T-helper 2 cell treated with Interferon-gamma antibody and Interleukin-4, amounts not matched to agents 100 ng/mL and 5 ng/mL, for 36 hours (primary cell): Measurements from ENCODE around the gene AUNIP. TPM values are rescaled to one million over a fixed set of nuclear protein-coding genes. Genes with fewer than 3 reads are reported as not detected.

ENCODE experiments used
- intact Hi-C: fragments of 100-400 bp; cut with micrococcal nuclease; formaldehyde crosslinking; loops from one replicate; pipeline ENCODE4 v1.15.1; 2023
- total RNA-seq: library from RNA; stranded (reverse); gene quantifications from 2 replicates; pipeline ENCODE4 v1.2.3, GENCODE V29; 2022

Gene AUNIP
- total RNA-seq, 1 donor from 2014 or later = 6.5 TPM

DNA sequence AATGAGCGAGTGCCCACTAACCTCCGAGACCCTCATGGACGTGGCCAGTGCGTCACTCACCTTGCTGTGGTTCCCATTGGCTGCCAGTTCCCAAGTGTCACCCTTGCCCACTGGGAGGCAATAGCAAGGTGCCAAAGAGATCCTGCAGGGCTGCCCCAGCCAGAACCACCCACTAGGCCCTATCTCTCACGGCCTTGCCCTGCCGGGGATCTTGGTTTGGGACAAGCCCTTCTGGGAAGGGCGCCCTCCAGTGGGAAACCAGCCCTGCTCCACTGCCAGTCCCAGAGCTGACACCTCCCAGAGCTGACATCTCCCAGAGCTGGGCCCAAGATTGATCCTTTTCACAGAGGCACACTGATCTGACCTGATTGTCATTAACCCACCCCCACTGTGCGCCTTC is 61.3 kb downstream of the AUNIP start:
- intact Hi-C loops = loop anchor here (2.0 to 5.0 kb wide), 4 partner anchors 23 to 251 kb away; no protein-coding TSS in a partner anchor

DNA sequence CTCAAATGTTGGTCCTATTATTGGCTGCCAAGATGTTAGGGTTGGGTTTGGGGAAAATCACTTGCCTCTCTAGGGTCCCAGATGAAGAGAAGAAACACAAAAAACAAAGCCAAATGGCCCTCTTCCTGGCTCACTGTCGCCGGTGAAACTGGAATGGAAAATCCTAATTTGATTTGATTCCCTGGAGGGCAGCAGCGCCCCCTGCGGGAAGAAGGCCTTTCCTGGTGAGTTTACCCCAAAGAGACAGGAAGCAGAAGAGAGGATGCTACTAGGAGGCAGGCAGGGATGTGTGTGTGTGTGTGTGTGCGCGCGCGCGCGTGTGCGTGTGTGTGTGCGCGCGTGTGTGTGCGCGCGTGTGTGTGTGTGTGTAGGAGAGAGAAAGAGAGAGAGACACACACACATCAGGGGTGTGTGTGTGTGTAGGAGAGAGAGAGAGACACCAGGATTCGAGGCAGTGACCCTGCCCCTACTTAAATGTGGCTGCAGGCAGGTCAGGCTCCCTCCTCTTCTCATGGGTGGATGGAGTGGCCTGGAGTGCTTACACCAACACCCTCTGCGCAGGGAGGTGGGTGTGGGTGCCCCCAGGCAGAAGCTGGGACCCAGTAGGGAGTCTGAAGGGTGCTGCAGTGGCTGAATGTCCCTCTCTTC is 62.3 kb downstream of the AUNIP start:
- intact Hi-C loops = loop anchor here (2.0 to 5.0 kb wide), 4 partner anchors 22 to 250 kb away; no protein-coding TSS in a partner anchor

DNA sequence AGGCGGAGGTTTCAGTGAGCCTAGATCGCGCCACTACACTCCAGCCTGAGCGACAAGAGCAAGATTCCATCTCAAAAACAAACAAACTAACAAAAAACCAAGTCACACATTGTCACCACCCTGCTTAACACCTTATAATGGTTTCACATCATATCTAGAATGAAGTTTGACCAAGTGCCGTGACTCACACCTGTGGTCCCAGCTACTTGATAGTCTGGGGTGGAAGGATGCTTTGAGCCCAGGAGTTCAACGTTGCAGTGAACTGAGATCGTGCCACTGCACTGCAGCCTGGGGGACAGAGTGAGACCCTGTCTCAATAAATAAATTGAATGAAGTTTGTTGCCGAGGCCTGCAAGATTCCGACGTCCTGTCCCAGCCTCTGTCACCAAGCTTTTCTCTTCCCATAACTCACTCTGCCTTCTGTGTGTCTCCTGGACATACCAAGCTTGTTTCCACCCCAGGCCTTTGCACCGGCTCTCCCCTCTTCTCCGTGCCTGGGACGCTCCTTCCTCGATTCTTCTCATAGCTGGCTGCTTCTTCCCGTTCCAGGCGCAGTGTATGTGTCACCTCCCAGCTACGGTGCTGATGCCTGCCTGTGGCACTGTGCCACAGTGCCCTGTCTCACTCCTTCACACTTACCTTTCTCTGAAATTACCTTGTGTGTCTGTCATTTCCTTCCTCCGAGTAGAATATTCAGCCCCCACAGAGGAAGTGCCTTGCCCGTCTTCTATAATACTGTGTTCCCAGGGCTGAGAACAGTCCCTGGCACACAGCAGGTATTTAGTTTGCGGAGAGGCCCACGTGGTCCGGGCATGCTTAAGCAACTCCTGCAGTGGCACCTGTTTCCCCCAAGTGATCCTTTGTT is 63.1 kb downstream of the AUNIP start:
- intact Hi-C loops = loop anchor here (2.0 to 5.0 kb wide), 4 partner anchors 21 to 249 kb away; no protein-coding TSS in a partner anchor

GRCh38 chr1:25795211-25795610 is 64.0 kb downstream of the AUNIP start:
- intact Hi-C loops = loop anchor here (5.0 kb wide), 1 partner anchor 248 kb away; no protein-coding TSS in a partner anchor

- intact Hi-C loops = no loop called here
Observed at GRCh38 chr1:25794325-25794724, 64.9 kb downstream of the AUNIP start.

DNA sequence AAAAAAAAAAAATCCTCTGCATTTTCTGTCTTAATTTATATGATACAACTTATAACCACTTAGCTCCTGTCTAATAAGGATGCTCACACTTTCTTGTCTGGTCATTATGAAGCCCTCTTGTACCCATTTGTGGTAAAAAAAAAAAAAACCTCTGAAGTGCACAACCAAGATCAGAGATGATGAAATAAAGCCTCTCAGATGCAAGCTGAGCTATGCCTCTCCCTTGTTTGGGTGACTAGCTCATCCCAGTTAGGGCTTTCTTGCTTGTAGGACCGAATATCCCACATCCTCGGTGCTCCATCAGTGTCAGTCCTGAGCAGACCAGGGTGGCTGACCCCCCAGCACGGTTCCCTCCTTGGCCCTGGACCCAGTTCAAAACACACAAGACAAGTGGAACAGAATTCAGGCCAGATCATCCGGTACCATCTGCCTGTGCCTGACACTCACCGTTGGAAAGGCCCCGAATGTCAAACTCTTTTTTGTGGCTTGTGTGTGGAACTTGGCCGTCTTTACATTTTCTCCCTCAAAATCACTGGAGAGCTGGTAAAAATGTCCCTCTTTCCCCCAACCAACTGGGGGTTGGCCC is 65.6 kb downstream of the AUNIP start:
- intact Hi-C loops = no loop called here

DNA sequence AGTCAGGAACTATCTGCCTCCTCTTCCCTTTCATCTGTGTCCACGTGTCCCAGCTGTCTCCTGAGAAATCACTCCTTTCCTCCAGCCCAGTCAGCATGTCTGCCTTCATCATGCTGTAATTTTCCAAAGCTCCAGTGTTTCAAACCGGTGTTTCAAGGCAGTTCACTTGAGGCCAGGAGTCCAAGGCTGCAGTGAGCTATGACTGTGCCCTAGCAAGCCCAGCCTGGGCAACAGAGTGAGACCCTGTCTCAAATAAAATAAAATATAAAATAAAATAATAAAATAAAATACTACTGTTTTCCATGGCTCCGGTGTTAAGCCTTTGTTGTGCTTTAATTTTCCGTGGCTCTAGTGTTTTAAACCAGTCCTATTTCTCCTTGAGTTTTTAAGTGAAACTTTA is 67.1 kb downstream of the AUNIP start:
- intact Hi-C loops = no loop called here

- intact Hi-C loops = no loop called here
Observed at GRCh38 chr1:25790472-25790871, 68.8 kb downstream of the AUNIP start.

GRCh38 chr1:25787760-25788166 is 71.5 kb downstream of the AUNIP start:
- intact Hi-C loops = no loop called here

DNA sequence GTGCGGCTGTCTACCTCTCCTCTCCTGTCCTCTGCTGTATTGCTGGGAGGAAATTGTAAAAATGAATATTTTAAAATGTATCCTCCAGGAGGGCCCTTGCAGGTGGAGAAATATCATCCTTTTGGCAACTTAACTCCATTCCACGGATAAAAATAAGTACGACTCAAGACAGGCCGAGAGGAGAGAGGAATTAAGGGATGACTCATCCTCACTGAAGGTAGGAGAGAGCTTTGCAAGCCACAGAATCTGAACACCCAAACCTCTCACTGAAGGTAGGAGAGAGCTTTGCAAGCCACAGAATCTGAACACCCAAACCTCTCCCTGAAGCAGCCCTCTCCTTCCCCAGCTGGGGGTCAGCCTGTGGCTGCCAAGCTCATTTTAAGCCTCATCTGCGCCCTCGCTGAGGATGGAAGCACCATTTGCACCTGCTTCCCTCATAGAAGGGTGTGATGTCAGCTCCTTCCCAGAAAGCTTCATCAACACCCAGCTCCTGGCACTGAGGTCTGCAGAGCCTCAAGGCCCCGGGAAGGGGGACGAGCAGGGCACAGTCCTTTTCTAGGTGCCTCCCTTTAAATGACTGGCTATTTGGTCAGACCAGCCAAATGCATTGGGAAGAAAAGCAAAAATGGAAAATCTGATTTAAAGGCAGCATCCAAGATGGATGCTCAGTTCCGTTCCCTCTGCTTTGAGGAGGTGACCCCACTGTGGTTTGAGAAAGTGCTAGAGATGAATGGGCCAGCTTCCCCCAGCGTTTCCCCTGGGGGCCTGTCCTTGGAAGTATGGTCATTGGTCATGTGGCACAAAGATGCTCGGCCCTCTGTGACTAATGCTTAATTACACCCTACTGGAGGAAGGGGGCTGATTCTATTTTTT is 72.1 kb downstream of the AUNIP start:
- intact Hi-C loops = no loop called here

DNA sequence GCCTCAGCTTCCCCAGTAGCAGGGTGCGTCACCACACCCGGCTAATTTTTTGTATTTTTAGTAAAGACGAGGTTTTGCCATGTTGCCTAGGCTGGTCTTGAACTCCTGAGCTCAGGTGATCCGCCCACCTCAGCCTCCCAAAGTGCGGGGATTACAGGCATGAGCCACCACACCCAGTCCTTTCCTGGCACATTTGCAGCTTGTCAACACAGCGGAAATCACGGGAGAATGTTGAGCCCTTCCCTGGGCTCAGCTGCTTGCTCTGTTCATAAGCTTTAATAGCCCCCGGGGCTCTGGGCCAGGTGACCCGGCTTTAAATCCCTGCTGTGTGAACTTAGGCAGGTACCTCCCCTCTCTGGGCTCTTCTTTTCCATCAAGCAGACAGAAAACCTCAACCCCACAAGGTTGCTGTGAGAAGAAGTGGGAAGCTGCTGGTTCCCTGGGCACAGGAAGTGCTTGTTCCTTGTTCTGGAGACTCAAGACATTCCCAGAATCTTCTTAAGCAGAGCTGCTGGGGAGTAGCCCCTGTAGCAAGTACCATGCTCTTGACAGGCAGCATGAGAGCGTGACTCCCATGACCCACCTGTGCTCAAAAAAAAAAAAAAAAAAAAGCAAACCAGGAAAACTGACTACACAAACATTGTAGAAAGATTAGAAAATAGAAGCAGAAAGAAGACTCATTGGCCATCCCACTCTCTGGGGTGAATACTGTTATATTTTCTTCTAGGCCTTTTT is 73.8 kb downstream of the AUNIP start:
- intact Hi-C loops = no loop called here

DNA sequence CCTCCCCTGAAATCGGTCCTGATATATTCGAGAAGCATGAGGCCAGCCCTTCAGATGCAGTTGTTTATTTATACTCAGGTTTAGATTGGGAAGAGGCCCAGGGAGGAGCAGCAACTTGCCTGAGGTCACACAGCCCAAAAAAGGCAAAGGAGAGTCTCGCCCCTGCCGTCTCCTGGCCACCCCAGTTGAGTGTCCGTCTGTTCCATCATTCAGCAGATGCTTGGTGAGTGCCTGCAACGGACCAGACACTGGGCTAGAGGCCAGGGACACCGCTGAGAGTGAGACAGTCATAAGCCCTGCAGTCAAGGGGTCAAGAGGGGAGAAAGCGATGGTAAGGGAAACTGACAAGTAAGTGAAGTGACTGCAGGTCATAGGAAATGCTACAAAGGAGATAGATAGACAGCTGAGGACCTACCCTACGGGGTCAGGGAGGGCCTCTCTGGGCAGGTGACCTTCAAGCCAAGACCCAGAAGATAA is 74.6 kb downstream of the AUNIP start:
- intact Hi-C loops = no loop called here

Other genes starting within 250 kb of the AUNIP start
- gene MAN1C1, start 242.7 kb downstream of the AUNIP start, total RNA-seq = 11.4 and 12.1 TPM in 2 replicates
- 6.6 and 7.6 TPM in 2 replicates for gene SELENON, start 59.3 kb downstream of the AUNIP start, total RNA-seq
- 30.7 and 31.4 TPM in 2 replicates for gene MTFR1L, start 39.5 kb downstream of the AUNIP start, total RNA-seq
- gene PAQR7, start 16.3 kb upstream of the AUNIP start, total RNA-seq = 2.2 and 2.4 TPM in 2 replicates
- gene STMN1, start 47.0 kb upstream of the AUNIP start, total RNA-seq = 527 and 531 TPM in 2 replicates
- 11.2 and 12.4 TPM in 2 replicates for gene PAFAH2, start 138.6 kb upstream of the AUNIP start, total RNA-seq
- gene EXTL1, start 162.3 kb upstream of the AUNIP start, total RNA-seq = not detected in 2 replicates
- not detected in 2 replicates for gene SLC30A2, start 186.7 kb upstream of the AUNIP start, total RNA-seq
- not detected in 2 replicates for gene TRIM63, start 208.2 kb upstream of the AUNIP start, total RNA-seq